22Rv1 (cell line): ENCODE measurements around the gene ZIC2.

ENCODE experiments used
- ZFX ChIP-seq: fragments of 450-650 bp; IDR thresholded peaks from 2 replicates; pipeline ENCODE4 v1.6.1; 2017; ENCODE audit warnings: antibody characterized with exemption, borderline replicate concordance
- TF ChIP-seq, protein P1 (sequence below): fragments of 450-650 bp; IDR thresholded peaks from 2 replicates; pipeline ENCODE4 v1.5.1; 2017; ENCODE audit warnings: mild to moderate bottlenecking

DNA sequence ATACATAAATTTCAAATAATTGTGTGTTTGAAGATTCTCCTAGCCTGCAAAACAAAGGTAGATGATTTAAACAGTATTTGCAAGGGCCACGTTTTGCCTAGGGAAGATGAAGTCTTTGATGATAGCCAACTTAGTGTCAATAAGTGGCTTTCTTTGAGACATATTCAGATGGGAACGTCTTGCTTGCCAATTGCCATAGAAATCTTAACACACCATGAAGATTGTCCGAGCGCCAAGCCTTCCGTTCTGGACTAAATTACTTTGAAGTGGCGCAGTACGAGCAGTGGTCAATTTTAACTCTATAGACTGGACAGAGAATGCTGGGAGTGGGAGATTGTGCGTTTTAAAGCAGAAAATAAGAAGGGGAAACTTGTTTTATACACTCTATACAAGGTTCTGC is 19.9 kb upstream of the ZIC2 start:
- TF ChIP-seq, protein P1, sequence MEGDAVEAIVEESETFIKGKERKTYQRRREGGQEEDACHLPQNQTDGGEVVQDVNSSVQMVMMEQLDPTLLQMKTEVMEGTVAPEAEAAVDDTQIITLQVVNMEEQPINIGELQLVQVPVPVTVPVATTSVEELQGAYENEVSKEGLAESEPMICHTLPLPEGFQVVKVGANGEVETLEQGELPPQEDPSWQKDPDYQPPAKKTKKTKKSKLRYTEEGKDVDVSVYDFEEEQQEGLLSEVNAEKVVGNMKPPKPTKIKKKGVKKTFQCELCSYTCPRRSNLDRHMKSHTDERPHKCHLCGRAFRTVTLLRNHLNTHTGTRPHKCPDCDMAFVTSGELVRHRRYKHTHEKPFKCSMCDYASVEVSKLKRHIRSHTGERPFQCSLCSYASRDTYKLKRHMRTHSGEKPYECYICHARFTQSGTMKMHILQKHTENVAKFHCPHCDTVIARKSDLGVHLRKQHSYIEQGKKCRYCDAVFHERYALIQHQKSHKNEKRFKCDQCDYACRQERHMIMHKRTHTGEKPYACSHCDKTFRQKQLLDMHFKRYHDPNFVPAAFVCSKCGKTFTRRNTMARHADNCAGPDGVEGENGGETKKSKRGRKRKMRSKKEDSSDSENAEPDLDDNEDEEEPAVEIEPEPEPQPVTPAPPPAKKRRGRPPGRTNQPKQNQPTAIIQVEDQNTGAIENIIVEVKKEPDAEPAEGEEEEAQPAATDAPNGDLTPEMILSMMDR = no peak
- TF ChIP-seq ZFX = no peak
